Endothelial cell of umbilical vein (primary cell): ENCODE results near the gene DYNC1H1. TPM values are rescaled to one million over a fixed set of nuclear protein-coding genes. Genes with fewer than 3 reads are reported as not detected.

ENCODE experiments used
- BruUV-seq: library from RNA; stranded (reverse); fragments of 400-500 nt; replicated peaks from 2 replicates; lab custom pipeline; 2021; lab: Mats Ljungman, UMichigan
- CTCF ChIA-PET: fragments of 300-600, 350-600 bp; sonication (Branson Sonifier 250); formaldehyde crosslinking; loops from one replicate; lab custom pipeline; 2021; ENCODE audit warnings: antibody characterized with exemption, inconsistent platforms; lab: Charles Lee
- POLR2A ChIA-PET: fragments of 300-600, 350-600 bp; sonication (Branson Sonifier 250); formaldehyde crosslinking; loops from one replicate; lab custom pipeline; 2021; ENCODE audit warnings: antibody characterized with exemption, inconsistent platforms; lab: Charles Lee
- DNase-seq: peaks from one replicate; pipeline ENCODE4 v3.0.0-alpha.2; 2011; ENCODE audit warnings: low read depth, low spot score
- FAIRE-seq: peaks from 2 replicates; lab custom pipeline; 2011; peaks lifted over from hg19 to GRCh38; lab: Jason Lieb, UNC
- H2AFZ ChIP-seq: 2 replicates; pipeline ENCODE4 v1.6.0; 2012; ENCODE audit warnings: low read depth, low read length, control low read depth, inconsistent platforms
- H3K27ac ChIP-seq: 2 replicates; pipeline ENCODE4 v1.5.1; 2011; ENCODE audit warnings: low read depth, mild to moderate bottlenecking, control low read depth, low read length, moderate library complexity; ENCODE audit not compliant: insufficient read depth
- H3K27me3 ChIP-seq, 2 experiments: 2 replicates each; pipeline versions ENCODE4 v1.6.0 to v1.6.1; 2011; ENCODE audit warnings: low read length in 2 of 2, mixed read lengths in 1 of 2; ENCODE audit not compliant: control insufficient read depth in 2 of 2, insufficient read depth in 2 of 2
- H3K36me3 ChIP-seq, 2 experiments: 2 replicates in 1 of 2; 3 replicates in 1 of 2; pipeline ENCODE4 v1.5.1; 2011; ENCODE audit warnings: low read length in 2 of 2, mild to moderate bottlenecking in 1 of 2, moderate library complexity in 1 of 2; ENCODE audit not compliant: control insufficient read depth in 2 of 2, insufficient read depth in 2 of 2; ENCODE audit errors: extremely low read depth in 1 of 2
- H3K4me1 ChIP-seq: 3 replicates; pipeline ENCODE4 v1.5.1; 2011; ENCODE audit warnings: mild to moderate bottlenecking, low read length; ENCODE audit not compliant: control insufficient read depth, insufficient read depth; ENCODE audit errors: extremely low read depth
- H3K4me2 ChIP-seq: 2 replicates; pipeline ENCODE4 v1.6.1; 2011; ENCODE audit warnings: low read length, control low read depth, mixed read lengths; ENCODE audit not compliant: insufficient read depth
- H3K4me3 ChIP-seq, 3 experiments: fragments of 200-600 bp in 1 of 3; sonication (generic), shearing (Covaris generic) in 1 of 3; replicated peaks in 1 of 3; 2 replicates each; pipeline ENCODE4 v1.5.1; 2011 to 2016; ENCODE audit warnings: control low read depth in 3 of 3, low read length in 3 of 3, mild to moderate bottlenecking in 2 of 3, inconsistent platforms in 1 of 3, low read depth in 1 of 3, moderate library complexity in 1 of 3; ENCODE audit not compliant: insufficient read depth in 1 of 3
- H3K79me2 ChIP-seq: 2 replicates; pipeline ENCODE4 v1.6.0; 2012; ENCODE audit warnings: low read length, inconsistent platforms; ENCODE audit not compliant: control insufficient read depth, insufficient read depth
- H3K9ac ChIP-seq: replicated peaks from 2 replicates; pipeline ENCODE3; 2011; ENCODE audit warnings: low read length, control low read depth; ENCODE audit not compliant: insufficient read depth; ENCODE audit errors: extremely low read depth
- H3K9me1 ChIP-seq: replicated peaks from 3 replicates; pipeline ENCODE4 v1.6.0; 2011; ENCODE audit warnings: mild to moderate bottlenecking, low read length; ENCODE audit not compliant: control insufficient read depth, insufficient read depth; ENCODE audit errors: extremely low read depth
- H3K9me3 ChIP-seq: replicated peaks from 2 replicates; pipeline ENCODE4 v1.5.1; 2012; ENCODE audit warnings: low read length, inconsistent platforms; ENCODE audit not compliant: control insufficient read depth, insufficient read depth
- H4K20me1 ChIP-seq: replicated peaks from 2 replicates; pipeline ENCODE3; 2011; ENCODE audit warnings: mild to moderate bottlenecking, low read length; ENCODE audit not compliant: control insufficient read depth, insufficient read depth; ENCODE audit errors: extremely low read depth
- CTCF ChIP-seq, 2 donors: IDR thresholded peaks; 1 replicate in 1 of 2; 2 replicates in 1 of 2; pipeline ENCODE4 v1.5.1; 2011; ENCODE audit warnings: low read length in 2 of 2, mild to moderate bottlenecking in 2 of 2, moderate library complexity in 2 of 2, control low read depth in 1 of 2, inconsistent platforms in 1 of 2, low read depth in 1 of 2; ENCODE audit not compliant: insufficient read depth in 1 of 2; ENCODE audit errors: extremely low read depth in 1 of 2
- EZH2 ChIP-seq: IDR thresholded peaks from 2 replicates; pipeline ENCODE4 v1.6.1; 2012; ENCODE audit warnings: borderline replicate concordance, low read depth, mild to moderate bottlenecking, moderate library complexity, low read length, inconsistent platforms; ENCODE audit not compliant: severe bottlenecking
- GATA2 ChIP-seq: IDR thresholded peaks from 2 replicates; pipeline ENCODE4 v1.7.0; 2011; ENCODE audit warnings: low read depth, mild to moderate bottlenecking, moderate library complexity, mixed read lengths, low read length; ENCODE audit not compliant: insufficient read length, insufficient read depth
- JUN ChIP-seq: IDR thresholded peaks from 2 replicates; pipeline ENCODE4 v1.6.1; 2011; ENCODE audit warnings: borderline replicate concordance, low read depth; ENCODE audit not compliant: insufficient read length, insufficient read depth
- MAX ChIP-seq: IDR thresholded peaks from 2 replicates; pipeline ENCODE4 v1.6.1; 2011; ENCODE audit not compliant: insufficient read depth, insufficient read length
- POLR2A ChIP-seq: IDR thresholded peaks from 2 replicates; pipeline ENCODE4 v1.6.1; 2012; ENCODE audit warnings: low read depth, mild to moderate bottlenecking, control low read depth, low read length
- POLR2AphosphoS5 ChIP-seq: IDR thresholded peaks from 2 replicates; pipeline ENCODE4 v1.6.1; 2012; ENCODE audit warnings: low read depth, mild to moderate bottlenecking, control low read depth, low read length, moderate library complexity; ENCODE audit not compliant: insufficient read depth
- dilution Hi-C: fragments of 300-500 bp; cut with MboI; formaldehyde crosslinking; loops from one replicate; pipeline ENCODE4 v1.15.0; 2019; ENCODE audit warnings: low sequenced_read_pairs; ENCODE audit not compliant: extremely low pct_ligation_motif_present
- intact Hi-C: fragments of 100-400 bp; cut with micrococcal nuclease; formaldehyde crosslinking; loops from one replicate; pipeline ENCODE4 v1.10.0; 2022
- polyA plus RNA-seq, 4 experiments: library from polyadenylated mRNA; depleted of rRNA in 3 of 4; stranded (reverse) in 3 of 4; unstranded in 1 of 4; fragments of >200 nt; gene quantifications; 2 replicates each; pipeline versions ENCODE4 v1.2.1 to v1.2.3, GENCODE V29; 2011 to 2012; ENCODE audit warnings: missing spikeins in 1 of 4
- total RNA-seq: library from RNA; stranded (reverse); gene quantifications from 2 replicates; pipeline ENCODE4 v1.2.3, GENCODE V29; 2021

Gene DYNC1H1
- total and polyA plus RNA-seq, 2 donors (not counting 3 experiments of a cell fraction or from before 2014, with no cell fraction given), result 254 to 648 TPM

GRCh38 chr14:101934601-101935150 lies 29.7 kb upstream of the DYNC1H1 start:
- Histone ChIP-seq H3K4me1 (no peaks in the 10 kb centered on the region), H3K4me3 (no peak overlapping the region), H3K9me1 (no peaks in the 10 kb centered on the region), H3K4me2 (no peak overlapping the region), H3K79me2 (no peaks in the 10 kb centered on the region), H2AFZ (no peak overlapping the region), H3K36me3 (no peaks in the 10 kb centered on the region), H4K20me1 (no peaks in the 10 kb centered on the region), H3K9me3 (no peaks in the 10 kb centered on the region), H3K9ac (no peak overlapping the region), H3K27ac (no peak overlapping the region), H3K27me3 (peaks cover 0 to 2% of the 10 kb centered on the region in 2 experiments)
- dilution Hi-C loops (no loop called here), intact Hi-C loops (no loop called here)
- DNase-seq (no peak), FAIRE-seq (no peak)
- TF ChIP-seq JUN, result no peak
- no peak for TF ChIP-seq CTCF (IDR thresholded peaks at IDR 0.05; ENCODE audit: extremely low read depth in 1 of 2, insufficient read depth in 1 of 2, low read depth in 1 of 2, low read length in 2 of 2)
- no peak for TF ChIP-seq POLR2A
- TF ChIP-seq GATA2, result no peak
- TF ChIP-seq POLR2AphosphoS5, result no peak
- no peak for TF ChIP-seq MAX
- no peak for TF ChIP-seq EZH2
- CTCF ChIA-PET, result interaction anchor here (2.1 kb wide), 1 partner anchor 164 kb away, joined by 12 read pairs; no protein-coding TSS in a partner anchor
- no TSS peak for BruUV-seq
- POLR2A ChIA-PET, result no interaction called here
